HepG2 (cell line): ENCODE data around the gene ABCA4. TPM values are rescaled to one million over a fixed set of nuclear protein-coding genes. Genes with fewer than 3 reads are reported as not detected.
A peak's percentile ranks its signal among the peaks of the same experiment; 100 is the strongest.

Source experiments
- BRCA1 ChIP-seq: sonication (generic); formaldehyde crosslinking; IDR thresholded peaks from 2 replicates; pipeline ENCODE4 v1.4.0; 2020; ENCODE audit warnings: missing genetic modification reagents
- CREB1 ChIP-seq, 2 experiments: fragments of 450-650 bp in 1 of 2; IDR thresholded peaks; 2 replicates each; pipeline ENCODE4 v1.6.1; 2016 to 2017; ENCODE audit warnings: control low read depth in 1 of 2, mild to moderate bottlenecking in 1 of 2, missing compliant biosample characterization in 1 of 2, missing genetic modification characterization in 1 of 2
- HDAC2 ChIP-seq: sonication (generic); formaldehyde crosslinking; IDR thresholded peaks from 2 replicates; pipeline ENCODE4 v1.4.0; 2020; ENCODE audit warnings: missing genetic modification reagents
- IKZF1 ChIP-seq: fragments of 450-650 bp; IDR thresholded peaks from 2 replicates; pipeline ENCODE4 v1.7.1; 2016
- JUND ChIP-seq: sonication (generic); formaldehyde crosslinking; IDR thresholded peaks from 2 replicates; pipeline ENCODE4 v1.8.0; 2022; ENCODE audit warnings: mild to moderate bottlenecking, missing genetic modification reagents
- KLF15 ChIP-seq: sonication (generic); formaldehyde crosslinking; IDR thresholded peaks from 2 replicates; pipeline ENCODE4 v1.8.1; 2023; ENCODE audit warnings: borderline replicate concordance, mild to moderate bottlenecking, inconsistent platforms, missing genetic modification reagents, mixed read lengths
- LCORL ChIP-seq, 2 experiments: fragments of 450-650 bp in 1 of 2; sonication (generic) in 1 of 2; formaldehyde crosslinking in 1 of 2; IDR thresholded peaks; 2 replicates each; pipeline versions ENCODE4 v1.5.0 to v1.6.1; 2017 to 2020; ENCODE audit warnings: antibody characterized with exemption in 1 of 2, missing genetic modification reagents in 1 of 2
- MLLT10 ChIP-seq: sonication (generic); formaldehyde crosslinking; IDR thresholded peaks from 2 replicates; pipeline ENCODE4 v1.4.0; 2020; ENCODE audit warnings: missing genetic modification reagents
- NFKB2 ChIP-seq: sonication (generic); formaldehyde crosslinking; IDR thresholded peaks from 2 replicates; pipeline ENCODE4 v1.4.0; 2020; ENCODE audit warnings: missing genetic modification reagents, borderline replicate concordance
- PHF5A ChIP-seq: IDR thresholded peaks from one replicate; pipeline ENCODE4 v1.6.1; 2018; ENCODE audit warnings: low read depth, missing genetic modification reagents; ENCODE audit not compliant: unreplicated experiment
- PHF8 ChIP-seq: sonication (generic); formaldehyde crosslinking; IDR thresholded peaks from 2 replicates; pipeline ENCODE4 v1.5.0; 2020; ENCODE audit warnings: missing genetic modification reagents
- POGZ ChIP-seq: sonication (generic); formaldehyde crosslinking; IDR thresholded peaks from 2 replicates; pipeline ENCODE4 v1.4.0; 2020; ENCODE audit warnings: mild to moderate bottlenecking, missing genetic modification reagents
- TRIM24 ChIP-seq: sonication (generic); formaldehyde crosslinking; IDR thresholded peaks from 2 replicates; pipeline ENCODE4 v1.8.0; 2022; ENCODE audit warnings: mild to moderate bottlenecking, missing genetic modification reagents
- ZNF207 ChIP-seq: fragments of 450-650 bp; IDR thresholded peaks from 2 replicates; pipeline ENCODE4 v1.6.1; 2016; ENCODE audit warnings: antibody characterized with exemption, borderline replicate concordance
- ZNF282 ChIP-seq: fragments of 450-650 bp; IDR thresholded peaks from 2 replicates; pipeline ENCODE4 v1.6.1; 2018; ENCODE audit not compliant: partially characterized antibody
- ZNF30 ChIP-seq: sonication (generic); formaldehyde crosslinking; IDR thresholded peaks from 2 replicates; pipeline ENCODE4 v1.5.0; 2020; ENCODE audit warnings: mild to moderate bottlenecking, missing genetic modification reagents
- ZNF343 ChIP-seq: sonication (generic); formaldehyde crosslinking; IDR thresholded peaks from 2 replicates; pipeline ENCODE4 v1.4.0; 2020; ENCODE audit warnings: mild to moderate bottlenecking, missing genetic modification reagents
- ZNF451 ChIP-seq: sonication (generic); formaldehyde crosslinking; IDR thresholded peaks from 2 replicates; pipeline ENCODE4 v1.5.0; 2020; ENCODE audit warnings: mild to moderate bottlenecking, missing genetic modification reagents
- ZNF709 ChIP-seq: sonication (generic); formaldehyde crosslinking; IDR thresholded peaks from 2 replicates; pipeline ENCODE4 v1.5.0; 2020; ENCODE audit warnings: mild to moderate bottlenecking, missing genetic modification reagents
- ZNF747 ChIP-seq: sonication (generic); formaldehyde crosslinking; IDR thresholded peaks from 2 replicates; pipeline ENCODE4 v1.8.1; 2023; ENCODE audit warnings: missing genetic modification reagents, mild to moderate bottlenecking, borderline replicate concordance
- polyA plus RNA-seq, 8 experiments: library from polyadenylated mRNA; depleted of rRNA in 3 of 8; stranded (reverse) in 7 of 8; unstranded in 1 of 8; fragments of >200 nt; fragmentation: Illumina TruSeq in 4 of 8; extraction: Trizol in 4 of 8; gene quantifications; 2 replicates each; pipeline versions ENCODE4 v1.2.1 to v1.2.3, GENCODE V29; 2011 to 2016; ENCODE audit warnings: low read depth in 4 of 8, missing spikeins in 1 of 8, mixed read lengths in 1 of 8; ENCODE audit not compliant: insufficient read depth in 1 of 8
- total RNA-seq, 5 experiments: library from RNA; depleted of rRNA; stranded (reverse); fragments of >200 nt; fragmentation: Illumina TruSeq; extraction: Trizol; gene quantifications; 2 replicates each; pipeline ENCODE4 v1.2.3, GENCODE V29; 2016; ENCODE audit warnings: low read depth in 1 of 5
- TF ChIP-seq, protein P1 (sequence below): sonication (generic); formaldehyde crosslinking; IDR thresholded peaks from 2 replicates; pipeline ENCODE4 v1.5.1; 2020; ENCODE audit warnings: missing genetic modification reagents, mild to moderate bottlenecking, borderline replicate concordance
- TF ChIP-seq, protein P2 (sequence below): IDR thresholded peaks from 2 replicates; pipeline ENCODE4 v1.6.1; 2018; ENCODE audit warnings: missing genetic modification reagents, mild to moderate bottlenecking, missing compliant biosample characterization
- TF ChIP-seq, protein P3 (sequence below): sonication (generic); formaldehyde crosslinking; IDR thresholded peaks from 2 replicates; pipeline ENCODE4 v1.4.0; 2020; ENCODE audit warnings: mild to moderate bottlenecking, missing genetic modification reagents
- TF ChIP-seq, protein P4 (sequence below): sonication (generic); formaldehyde crosslinking; IDR thresholded peaks from 2 replicates; pipeline ENCODE4 v1.5.0; 2020; ENCODE audit warnings: missing genetic modification reagents, mild to moderate bottlenecking, borderline replicate concordance

ABCA4 gene
- total and polyA plus RNA-seq, 2 of the 13 experiments (the other 11 are each of a cell fraction or from before 2014, with no cell fraction given), result 0.24 to 0.67 TPM

DNA sequence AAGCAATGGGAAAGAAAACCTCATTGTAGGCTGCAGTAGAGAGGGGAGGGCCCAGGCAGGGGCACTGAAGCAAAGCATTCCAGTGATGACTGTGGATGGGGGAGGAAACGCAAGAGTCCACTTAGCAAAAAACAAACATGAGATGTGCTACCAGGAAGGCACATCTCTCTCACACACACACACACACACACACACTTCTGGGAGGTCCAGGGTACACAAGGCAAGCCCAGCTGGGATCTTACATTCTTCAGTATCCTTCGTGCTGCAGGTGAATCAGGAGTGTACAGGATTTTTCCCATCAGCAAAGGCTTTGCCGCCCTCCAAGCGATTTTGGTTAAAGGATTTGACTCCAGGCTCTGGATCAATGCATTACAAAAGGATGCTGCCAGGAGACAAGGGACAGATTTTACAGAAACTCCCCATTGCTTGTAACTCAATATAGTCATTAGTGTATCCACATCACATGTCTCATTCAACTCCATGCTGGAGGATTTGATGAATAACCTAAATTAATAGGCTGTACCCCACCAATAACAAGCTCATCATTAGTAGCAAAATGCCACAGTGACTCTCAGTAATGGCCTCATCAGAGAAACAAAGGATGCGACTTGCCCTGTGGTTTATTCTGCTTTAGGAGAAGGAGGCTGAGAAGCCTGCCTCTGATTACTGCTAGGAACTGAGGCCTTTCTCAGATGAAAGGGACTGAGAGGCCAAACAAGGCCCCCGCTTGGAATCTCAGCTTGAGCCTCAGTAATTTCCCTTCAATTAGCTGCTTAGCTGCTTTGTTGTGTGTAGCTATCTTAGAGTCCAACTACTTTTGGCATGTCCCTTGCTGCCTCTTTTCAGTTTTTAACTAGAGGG lies 41.6 kb downstream of the ABCA4 start (continued):
- TF ChIP-seq HDAC2 (CRISPR knock-in tag) (peak; percentile 67; the same call in 1 of the 2 replicates), BRCA1 (CRISPR knock-in tag) (no peak), KLF15 (CRISPR knock-in tag) (no peak), ZNF207 (no peak), ZNF451 (CRISPR knock-in tag) (no peak), ZNF747 (CRISPR knock-in tag) (no peak), JUND (CRISPR knock-in tag) (no peak), CREB1 (IDR thresholded peaks at IDR 0.05) (no peak), CREB1 (CRISPR knock-in tag; IDR thresholded peaks at IDR 0.05) (no peak), POGZ (CRISPR knock-in tag) (peak; percentile 56), LCORL (IDR thresholded peaks at IDR 0.05) (no peak), LCORL (CRISPR knock-in tag; IDR thresholded peaks at IDR 0.05) (peak; percentile 59; the same call in 1 of the 2 replicates), NFKB2 (no peak), ZNF282 (no peak), PHF8 (CRISPR knock-in tag) (no peak), TRIM24 (no peak), ZNF343 (CRISPR knock-in tag) (no peak), PHF5A (CRISPR knock-in tag) (no peak), MLLT10 (CRISPR knock-in tag) (no peak), IKZF1 (no peak), ZNF30 (CRISPR knock-in tag) (no peak), ZNF709 (no peak)
- TF ChIP-seq, protein P1, sequence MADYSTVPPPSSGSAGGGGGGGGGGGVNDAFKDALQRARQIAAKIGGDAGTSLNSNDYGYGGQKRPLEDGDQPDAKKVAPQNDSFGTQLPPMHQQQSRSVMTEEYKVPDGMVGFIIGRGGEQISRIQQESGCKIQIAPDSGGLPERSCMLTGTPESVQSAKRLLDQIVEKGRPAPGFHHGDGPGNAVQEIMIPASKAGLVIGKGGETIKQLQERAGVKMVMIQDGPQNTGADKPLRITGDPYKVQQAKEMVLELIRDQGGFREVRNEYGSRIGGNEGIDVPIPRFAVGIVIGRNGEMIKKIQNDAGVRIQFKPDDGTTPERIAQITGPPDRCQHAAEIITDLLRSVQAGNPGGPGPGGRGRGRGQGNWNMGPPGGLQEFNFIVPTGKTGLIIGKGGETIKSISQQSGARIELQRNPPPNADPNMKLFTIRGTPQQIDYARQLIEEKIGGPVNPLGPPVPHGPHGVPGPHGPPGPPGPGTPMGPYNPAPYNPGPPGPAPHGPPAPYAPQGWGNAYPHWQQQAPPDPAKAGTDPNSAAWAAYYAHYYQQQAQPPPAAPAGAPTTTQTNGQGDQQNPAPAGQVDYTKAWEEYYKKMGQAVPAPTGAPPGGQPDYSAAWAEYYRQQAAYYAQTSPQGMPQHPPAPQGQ (CRISPR knock-in tag), result no peak
- TF ChIP-seq, protein P2, sequence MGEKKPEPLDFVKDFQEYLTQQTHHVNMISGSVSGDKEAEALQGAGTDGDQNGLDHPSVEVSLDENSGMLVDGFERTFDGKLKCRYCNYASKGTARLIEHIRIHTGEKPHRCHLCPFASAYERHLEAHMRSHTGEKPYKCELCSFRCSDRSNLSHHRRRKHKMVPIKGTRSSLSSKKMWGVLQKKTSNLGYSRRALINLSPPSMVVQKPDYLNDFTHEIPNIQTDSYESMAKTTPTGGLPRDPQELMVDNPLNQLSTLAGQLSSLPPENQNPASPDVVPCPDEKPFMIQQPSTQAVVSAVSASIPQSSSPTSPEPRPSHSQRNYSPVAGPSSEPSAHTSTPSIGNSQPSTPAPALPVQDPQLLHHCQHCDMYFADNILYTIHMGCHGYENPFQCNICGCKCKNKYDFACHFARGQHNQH (CRISPR knock-in tag), result no peak
- TF ChIP-seq, protein P3, sequence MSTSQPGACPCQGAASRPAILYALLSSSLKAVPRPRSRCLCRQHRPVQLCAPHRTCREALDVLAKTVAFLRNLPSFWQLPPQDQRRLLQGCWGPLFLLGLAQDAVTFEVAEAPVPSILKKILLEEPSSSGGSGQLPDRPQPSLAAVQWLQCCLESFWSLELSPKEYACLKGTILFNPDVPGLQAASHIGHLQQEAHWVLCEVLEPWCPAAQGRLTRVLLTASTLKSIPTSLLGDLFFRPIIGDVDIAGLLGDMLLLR (CRISPR knock-in tag), result no peak
- TF ChIP-seq, protein P4, sequence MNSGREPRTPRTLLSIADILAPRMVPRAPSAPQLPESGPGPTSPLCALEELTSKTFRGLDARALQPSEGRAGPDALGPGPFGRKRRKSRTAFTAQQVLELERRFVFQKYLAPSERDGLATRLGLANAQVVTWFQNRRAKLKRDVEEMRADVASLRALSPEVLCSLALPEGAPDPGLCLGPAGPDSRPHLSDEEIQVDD, result no peak
